Stimulated activated CD8-positive, alpha-beta memory T cell treated with anti-CD3 and anti-CD28 coated beads, Interleukin-7, amount 100 ng/mL, for 48 hours (primary cell): Measurements from ENCODE around the gene GLDC.
"Not testable (repeated sequence)": the region's sequence is repeated elsewhere in the genome, so short reads cannot be mapped to it uniquely, and the experiment has no call there.

Experiments
- DNase-seq, 2 donors: peaks; one replicate each; pipeline ENCODE4 v3.0.0-alpha.2; 2020; ENCODE audit warnings: low read depth in 1 of 2; ENCODE audit errors: extremely low read depth in 1 of 2

GLDC gene

GRCh38 chr9:6575324-6576034 lies 70.0 kb downstream of the GLDC start:
- no peak for DNase-seq

GRCh38 chr9:6567140-6567591 lies 78.4 kb downstream of the GLDC start:
- DNase-seq = peak in 1 of 2 donors; percentile 52

- peak; percentile 11 to 45 for DNase-seq
Measured at GRCh38 chr9:6566409-6567139, 79.0 kb downstream of the GLDC start.

- DNase-seq = no peak
Measured at GRCh38 chr9:6565312-6565711, 80.2 kb downstream of the GLDC start.

- no peak for DNase-seq
Measured at GRCh38 chr9:6564868-6565267, 80.7 kb downstream of the GLDC start.

GRCh38 chr9:6564360-6564759 lies 81.2 kb downstream of the GLDC start:
- DNase-seq = no peak

GRCh38 chr9:6562871-6563430 lies 82.6 kb downstream of the GLDC start:
- DNase-seq = no peak

- no peak for DNase-seq
Measured at GRCh38 chr9:6562201-6562600, 83.3 kb downstream of the GLDC start.

- no peak for DNase-seq
Measured at GRCh38 chr9:6557883-6558616, 87.5 kb downstream of the GLDC start.

GRCh38 chr9:6553866-6554265 lies 91.7 kb downstream of the GLDC start:
- no peak for DNase-seq

GRCh38 chr9:6552498-6553121 lies 92.9 kb downstream of the GLDC start:
- no peak for DNase-seq

- DNase-seq = no peak
Measured at GRCh38 chr9:6552033-6552432, 93.5 kb downstream of the GLDC start.

- DNase-seq = no peak
Measured at GRCh38 chr9:6551136-6551535, 94.4 kb downstream of the GLDC start.

- no peak for DNase-seq
Measured at GRCh38 chr9:6549106-6549800, 96.3 kb downstream of the GLDC start.

GRCh38 chr9:6545017-6545691 lies 100.4 kb downstream of the GLDC start:
- DNase-seq = no peak

- DNase-seq = no peak
Measured at GRCh38 chr9:6543204-6543603, 102.3 kb downstream of the GLDC start.

GRCh38 chr9:6542617-6543016 lies 102.9 kb downstream of the GLDC start:
- DNase-seq = not testable (repeated sequence)

- DNase-seq = no peak
Measured at GRCh38 chr9:6538666-6539071, 106.9 kb downstream of the GLDC start.

GRCh38 chr9:6535594-6535993 lies 109.9 kb downstream of the GLDC start:
- no peak for DNase-seq
